WTC11 (cell line): ENCODE data around the gene AKAP13. TPM values are rescaled to one million over a fixed set of nuclear protein-coding genes. Genes with fewer than 3 reads are reported as not detected.

Source experiments
- ATAC-seq: fragments of 200-7000 bp; cut with Tn5 transposase; 2 replicates; pipeline ENCODE4 v1.10.0; 2021; ENCODE audit warnings: mild to moderate bottlenecking, moderate library complexity
- CTCF ChIA-PET: fragments of 300-600 bp; sonication (Branson Sonifier 250); formaldehyde crosslinking; loops from one replicate; lab custom pipeline; 2021; ENCODE audit warnings: antibody characterized with exemption; lab: Charles Lee
- POLR2A ChIA-PET: fragments of 350-600 bp; sonication (Branson Sonifier 250); formaldehyde crosslinking; loops from one replicate; lab custom pipeline; 2021; ENCODE audit warnings: antibody characterized with exemption; lab: Charles Lee
- DNase-seq: peaks from one replicate; pipeline ENCODE4 v3.0.0; 2021; ENCODE audit warnings: low spot score
- H3K27ac Mint-ChIP-seq: 2 replicates; pipeline ENCODE4 v1.8.0; 2021; ENCODE audit warnings: mixed read lengths
- H3K27me3 Mint-ChIP-seq: 2 replicates; pipeline ENCODE4 v1.8.0; 2021; ENCODE audit warnings: low read depth, mild to moderate bottlenecking, moderate library complexity, mixed read lengths
- H3K36me3 Mint-ChIP-seq: 2 replicates; pipeline ENCODE4 v1.8.0; 2021; ENCODE audit warnings: mixed read lengths
- H3K4me1 Mint-ChIP-seq: 2 replicates; pipeline ENCODE4 v1.8.0; 2022; ENCODE audit warnings: mixed read lengths
- H3K4me3 Mint-ChIP-seq: 2 replicates; pipeline ENCODE4 v1.8.0; 2021; ENCODE audit warnings: mild to moderate bottlenecking, moderate library complexity, mixed read lengths
- H3K9me3 Mint-ChIP-seq: 2 replicates; pipeline ENCODE4 v1.8.0; 2021; ENCODE audit warnings: mixed read lengths
- ATF6 ChIP-seq: sonication (generic); formaldehyde crosslinking; IDR thresholded peaks from 2 replicates; pipeline ENCODE4 v1.8.1; 2023; ENCODE audit warnings: mild to moderate bottlenecking, missing genetic modification reagents
- CBFB ChIP-seq: sonication (generic); formaldehyde crosslinking; IDR thresholded peaks from 2 replicates; pipeline ENCODE4 v1.8.1; 2022; ENCODE audit warnings: mild to moderate bottlenecking, low read depth, missing genetic modification reagents
- GABPB1 ChIP-seq: sonication (generic); formaldehyde crosslinking; IDR thresholded peaks from 2 replicates; pipeline ENCODE4 v1.8.1; 2023; ENCODE audit warnings: mild to moderate bottlenecking, missing genetic modification reagents
- HMGA2 ChIP-seq: fragments of 250-450 bp; sonication (Bioruptor Pico); IDR thresholded peaks from 2 replicates; pipeline ENCODE4 v1.4.0; 2021; ENCODE audit warnings: mild to moderate bottlenecking, moderate library complexity
- NR1H2 ChIP-seq: sonication (generic); formaldehyde crosslinking; IDR thresholded peaks from 2 replicates; pipeline ENCODE4 v1.9.0; 2021; ENCODE audit warnings: mild to moderate bottlenecking, moderate library complexity, missing genetic modification reagents
- SOX15 ChIP-seq: fragments of 250-450 bp; sonication (Bioruptor Pico); IDR thresholded peaks from 2 replicates; pipeline ENCODE4 v1.9.0; 2021; ENCODE audit warnings: mild to moderate bottlenecking
- TEAD1 ChIP-seq: sonication (generic); formaldehyde crosslinking; IDR thresholded peaks from 2 replicates; pipeline ENCODE4 v1.8.0; 2022; ENCODE audit warnings: mild to moderate bottlenecking, missing genetic modification reagents
- ZNF317 ChIP-seq: sonication (generic); formaldehyde crosslinking; IDR thresholded peaks from 2 replicates; pipeline ENCODE4 v1.8.1; 2023; ENCODE audit warnings: low read depth, mild to moderate bottlenecking, moderate library complexity, missing genetic modification reagents, borderline replicate concordance
- ZNF396 ChIP-seq: fragments of 250-450 bp; sonication (Bioruptor Pico); IDR thresholded peaks from 2 replicates; pipeline ENCODE4 v1.8.0; 2021; ENCODE audit warnings: mild to moderate bottlenecking, moderate library complexity, borderline replicate concordance
- ZNF416 ChIP-seq: fragments of 250-450 bp; sonication (Bioruptor Pico); IDR thresholded peaks from 2 replicates; pipeline ENCODE4 v1.9.0; 2021; ENCODE audit warnings: mild to moderate bottlenecking, inconsistent platforms
- total RNA-seq: library from RNA; stranded (reverse); gene quantifications from 3 replicates; pipeline ENCODE4 v1.2.3, GENCODE V29; 2021
- TF ChIP-seq, protein P1 (sequence below): sonication (generic); formaldehyde crosslinking; IDR thresholded peaks from 2 replicates; pipeline ENCODE4 v1.8.0; 2023; ENCODE audit warnings: mild to moderate bottlenecking, missing genetic modification reagents
- TF ChIP-seq, protein P2 (sequence below): sonication (generic); formaldehyde crosslinking; IDR thresholded peaks from 2 replicates; pipeline ENCODE4 v1.8.1; 2022; ENCODE audit warnings: low read depth, missing genetic modification reagents, borderline replicate concordance
- TF ChIP-seq, protein P3 (sequence below): fragments of 250-450 bp; sonication (Bioruptor Pico); IDR thresholded peaks from 2 replicates; pipeline ENCODE4 v1.8.0; 2021; ENCODE audit warnings: mild to moderate bottlenecking
- TF ChIP-seq, protein P4 (sequence below): sonication (generic); formaldehyde crosslinking; IDR thresholded peaks from 2 replicates; pipeline ENCODE4 v1.8.0; 2022; ENCODE audit warnings: missing genetic modification reagents

AKAP13 gene
- total RNA-seq, 1 experiment from 2014 or later: 50.3 TPM

GRCh38 chr15:85630311-85630710 lies 249.9 kb downstream of the AKAP13 start:
- no peak for ATAC-seq
- no peak overlapping the region for H3K4me3 Mint-ChIP-seq
- ChIA-PET CTCF (no interaction called here), POLR2A (no interaction called here)
- no peak overlapping the region for H3K27ac Mint-ChIP-seq
- no peaks in the 10 kb centered on the region for H3K9me3 Mint-ChIP-seq
- no peak for DNase-seq
- no peaks in the 10 kb centered on the region for H3K27me3 Mint-ChIP-seq
- H3K4me1 Mint-ChIP-seq: peaks cover 4% of the 10 kb centered on the region; the same call in 1 of the 2 replicates
- TF ChIP-seq, protein P1, sequence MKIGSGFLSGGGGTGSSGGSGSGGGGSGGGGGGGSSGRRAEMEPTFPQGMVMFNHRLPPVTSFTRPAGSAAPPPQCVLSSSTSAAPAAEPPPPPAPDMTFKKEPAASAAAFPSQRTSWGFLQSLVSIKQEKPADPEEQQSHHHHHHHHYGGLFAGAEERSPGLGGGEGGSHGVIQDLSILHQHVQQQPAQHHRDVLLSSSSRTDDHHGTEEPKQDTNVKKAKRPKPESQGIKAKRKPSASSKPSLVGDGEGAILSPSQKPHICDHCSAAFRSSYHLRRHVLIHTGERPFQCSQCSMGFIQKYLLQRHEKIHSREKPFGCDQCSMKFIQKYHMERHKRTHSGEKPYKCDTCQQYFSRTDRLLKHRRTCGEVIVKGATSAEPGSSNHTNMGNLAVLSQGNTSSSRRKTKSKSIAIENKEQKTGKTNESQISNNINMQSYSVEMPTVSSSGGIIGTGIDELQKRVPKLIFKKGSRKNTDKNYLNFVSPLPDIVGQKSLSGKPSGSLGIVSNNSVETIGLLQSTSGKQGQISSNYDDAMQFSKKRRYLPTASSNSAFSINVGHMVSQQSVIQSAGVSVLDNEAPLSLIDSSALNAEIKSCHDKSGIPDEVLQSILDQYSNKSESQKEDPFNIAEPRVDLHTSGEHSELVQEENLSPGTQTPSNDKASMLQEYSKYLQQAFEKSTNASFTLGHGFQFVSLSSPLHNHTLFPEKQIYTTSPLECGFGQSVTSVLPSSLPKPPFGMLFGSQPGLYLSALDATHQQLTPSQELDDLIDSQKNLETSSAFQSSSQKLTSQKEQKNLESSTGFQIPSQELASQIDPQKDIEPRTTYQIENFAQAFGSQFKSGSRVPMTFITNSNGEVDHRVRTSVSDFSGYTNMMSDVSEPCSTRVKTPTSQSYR (CRISPR knock-in tag): no peak
- TF ChIP-seq, protein P2, sequence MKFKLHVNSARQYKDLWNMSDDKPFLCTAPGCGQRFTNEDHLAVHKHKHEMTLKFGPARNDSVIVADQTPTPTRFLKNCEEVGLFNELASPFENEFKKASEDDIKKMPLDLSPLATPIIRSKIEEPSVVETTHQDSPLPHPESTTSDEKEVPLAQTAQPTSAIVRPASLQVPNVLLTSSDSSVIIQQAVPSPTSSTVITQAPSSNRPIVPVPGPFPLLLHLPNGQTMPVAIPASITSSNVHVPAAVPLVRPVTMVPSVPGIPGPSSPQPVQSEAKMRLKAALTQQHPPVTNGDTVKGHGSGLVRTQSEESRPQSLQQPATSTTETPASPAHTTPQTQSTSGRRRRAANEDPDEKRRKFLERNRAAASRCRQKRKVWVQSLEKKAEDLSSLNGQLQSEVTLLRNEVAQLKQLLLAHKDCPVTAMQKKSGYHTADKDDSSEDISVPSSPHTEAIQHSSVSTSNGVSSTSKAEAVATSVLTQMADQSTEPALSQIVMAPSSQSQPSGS (CRISPR knock-in tag): no peak
- TF ChIP-seq HMGA2 (CRISPR knock-in tag) (no peak), ZNF416 (no peak), ZNF317 (CRISPR knock-in tag) (no peak)
- no peaks in the 10 kb centered on the region for H3K36me3 Mint-ChIP-seq

- Mint-ChIP-seq H3K27ac (no peak overlapping the region), H3K4me1 (peaks cover 4% of the 10 kb centered on the region; the same call in 1 of the 2 replicates), H3K27me3 (no peaks in the 10 kb centered on the region), H3K9me3 (no peaks in the 10 kb centered on the region), H3K4me3 (no peak overlapping the region), H3K36me3 (no peaks in the 10 kb centered on the region)
- no peak for ATAC-seq
- DNase-seq: no peak
- CTCF ChIA-PET: no interaction called here
- POLR2A ChIA-PET: no interaction called here
- TF ChIP-seq GABPB1 (CRISPR knock-in tag): no peak
- TF ChIP-seq, protein P3, sequence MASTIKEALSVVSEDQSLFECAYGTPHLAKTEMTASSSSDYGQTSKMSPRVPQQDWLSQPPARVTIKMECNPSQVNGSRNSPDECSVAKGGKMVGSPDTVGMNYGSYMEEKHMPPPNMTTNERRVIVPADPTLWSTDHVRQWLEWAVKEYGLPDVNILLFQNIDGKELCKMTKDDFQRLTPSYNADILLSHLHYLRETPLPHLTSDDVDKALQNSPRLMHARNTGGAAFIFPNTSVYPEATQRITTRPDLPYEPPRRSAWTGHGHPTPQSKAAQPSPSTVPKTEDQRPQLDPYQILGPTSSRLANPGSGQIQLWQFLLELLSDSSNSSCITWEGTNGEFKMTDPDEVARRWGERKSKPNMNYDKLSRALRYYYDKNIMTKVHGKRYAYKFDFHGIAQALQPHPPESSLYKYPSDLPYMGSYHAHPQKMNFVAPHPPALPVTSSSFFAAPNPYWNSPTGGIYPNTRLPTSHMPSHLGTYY: no peak
- no peak for TF ChIP-seq ATF6 (CRISPR knock-in tag)
- TF ChIP-seq, protein P4, sequence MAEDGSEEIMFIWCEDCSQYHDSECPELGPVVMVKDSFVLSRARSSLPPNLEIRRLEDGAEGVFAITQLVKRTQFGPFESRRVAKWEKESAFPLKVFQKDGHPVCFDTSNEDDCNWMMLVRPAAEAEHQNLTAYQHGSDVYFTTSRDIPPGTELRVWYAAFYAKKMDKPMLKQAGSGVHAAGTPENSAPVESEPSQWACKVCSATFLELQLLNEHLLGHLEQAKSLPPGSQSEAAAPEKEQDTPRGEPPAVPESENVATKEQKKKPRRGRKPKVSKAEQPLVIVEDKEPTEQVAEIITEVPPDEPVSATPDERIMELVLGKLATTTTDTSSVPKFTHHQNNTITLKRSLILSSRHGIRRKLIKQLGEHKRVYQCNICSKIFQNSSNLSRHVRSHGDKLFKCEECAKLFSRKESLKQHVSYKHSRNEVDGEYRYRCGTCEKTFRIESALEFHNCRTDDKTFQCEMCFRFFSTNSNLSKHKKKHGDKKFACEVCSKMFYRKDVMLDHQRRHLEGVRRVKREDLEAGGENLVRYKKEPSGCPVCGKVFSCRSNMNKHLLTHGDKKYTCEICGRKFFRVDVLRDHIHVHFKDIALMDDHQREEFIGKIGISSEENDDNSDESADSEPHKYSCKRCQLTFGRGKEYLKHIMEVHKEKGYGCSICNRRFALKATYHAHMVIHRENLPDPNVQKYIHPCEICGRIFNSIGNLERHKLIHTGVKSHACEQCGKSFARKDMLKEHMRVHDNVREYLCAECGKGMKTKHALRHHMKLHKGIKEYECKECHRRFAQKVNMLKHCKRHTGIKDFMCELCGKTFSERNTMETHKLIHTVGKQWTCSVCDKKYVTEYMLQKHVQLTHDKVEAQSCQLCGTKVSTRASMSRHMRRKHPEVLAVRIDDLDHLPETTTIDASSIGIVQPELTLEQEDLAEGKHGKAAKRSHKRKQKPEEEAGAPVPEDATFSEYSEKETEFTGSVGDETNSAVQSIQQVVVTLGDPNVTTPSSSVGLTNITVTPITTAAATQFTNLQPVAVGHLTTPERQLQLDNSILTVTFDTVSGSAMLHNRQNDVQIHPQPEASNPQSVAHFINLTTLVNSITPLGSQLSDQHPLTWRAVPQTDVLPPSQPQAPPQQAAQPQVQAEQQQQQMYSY (CRISPR knock-in tag): no peak
- no peak for TF ChIP-seq SOX15 (CRISPR knock-in tag)
- no peak for TF ChIP-seq HMGA2 (CRISPR knock-in tag)
- TF ChIP-seq TEAD1 (CRISPR knock-in tag): no peak
- TF ChIP-seq NR1H2: no peak
- no peak for TF ChIP-seq CBFB (CRISPR knock-in tag)
- no peak for TF ChIP-seq ZNF396 (CRISPR knock-in tag)
These were observed 250.6 kb downstream of the AKAP13 start for GRCh38 chr15:85631018-85631417.
